SU-DHL-6 (cell line): ENCODE results near the gene FOXK1.
"Not testable (repeated sequence)": the region's sequence is repeated elsewhere in the genome, so short reads cannot be mapped to it uniquely, and the experiment has no call there.

Experiments used
- H2AFZ ChIP-seq: fragments of 200-600 bp; sonication (generic); 2 replicates; pipeline ENCODE4 v1.6.1; 2014; ENCODE audit warnings: low read depth, mild to moderate bottlenecking, moderate library complexity, mixed read lengths, antibody characterized with exemption, low read length; ENCODE audit not compliant: severe bottlenecking
- H3F3A ChIP-seq: fragments of 200-600 bp; shearing (Covaris generic); 2 replicates; pipeline ENCODE4 v1.6.0; 2016; ENCODE audit warnings: antibody characterized with exemption, mild to moderate bottlenecking; ENCODE audit not compliant: insufficient read depth
- H3K27ac ChIP-seq: fragments of 200-600 bp; sonication (generic); 2 replicates; pipeline ENCODE4 v1.5.1; 2016; ENCODE audit warnings: low read depth, mild to moderate bottlenecking, low read length, moderate library complexity, mixed read lengths
- H3K27me3 ChIP-seq: fragments of 200-600 bp; sonication (generic), shearing (Covaris generic); 2 replicates; pipeline ENCODE4 v1.6.0; 2014; ENCODE audit warnings: mild to moderate bottlenecking, low read length
- H3K36me3 ChIP-seq: fragments of 200-600 bp; sonication (generic); 2 replicates; pipeline ENCODE4 v1.6.1; 2014; ENCODE audit warnings: mild to moderate bottlenecking, low read length, mixed read lengths
- H3K4me2 ChIP-seq: fragments of 300-600, 200-600 bp; shearing (Covaris generic), sonication (generic); 2 replicates; pipeline ENCODE4 v1.6.0; 2014; ENCODE audit warnings: low read length, low read depth, mild to moderate bottlenecking; ENCODE audit not compliant: poor library complexity, severe bottlenecking
- H3K4me3 ChIP-seq: fragments of 200-600 bp; sonication (generic); 2 replicates; pipeline ENCODE4 v1.5.1; 2014; ENCODE audit warnings: antibody characterized with exemption, low read length, mild to moderate bottlenecking, mixed read lengths; ENCODE audit not compliant: insufficient read depth, poor library complexity, severe bottlenecking
- H3K79me2 ChIP-seq: fragments of 200-600 bp; sonication (generic); 2 replicates; pipeline ENCODE4 v1.6.1; 2014; ENCODE audit warnings: mild to moderate bottlenecking, low read length, moderate library complexity; ENCODE audit not compliant: insufficient read depth
- H3K9ac ChIP-seq: fragments of 200-600 bp; sonication (generic); 2 replicates; pipeline ENCODE4 v1.7.0; 2014; ENCODE audit warnings: mild to moderate bottlenecking, low read length
- H3K9me2 ChIP-seq: fragments of 200-600 bp; sonication (generic); replicated peaks from 2 replicates; pipeline ENCODE4 v1.6.1; 2014; ENCODE audit warnings: low read length; ENCODE audit not compliant: insufficient read depth
- H3K9me3 ChIP-seq: fragments of 200-600 bp; sonication (generic); 2 replicates; pipeline ENCODE4 v1.6.1; 2014; ENCODE audit warnings: low read length, mixed read lengths; ENCODE audit not compliant: insufficient read depth
- H4K20me1 ChIP-seq: fragments of 200-600 bp; sonication (generic); 2 replicates; pipeline ENCODE4 v1.6.1; 2014; ENCODE audit warnings: low read depth, mild to moderate bottlenecking, antibody characterized with exemption, low read length, moderate library complexity, mixed read lengths
- CTCF ChIP-seq: fragments of 200-600 bp; sonication (generic); IDR thresholded peaks from one replicate; pipeline ENCODE4 v1.5.1; 2017; ENCODE audit warnings: antibody characterized with exemption, mild to moderate bottlenecking, low read length, moderate library complexity; ENCODE audit not compliant: insufficient read depth, poor library complexity, severe bottlenecking
- EZH2phosphoT487 ChIP-seq: fragments of 200-600 bp; sonication (generic), shearing (Covaris generic); conservative IDR thresholded peaks from 2 replicates; pipeline ENCODE4 v1.6.1; 2018; ENCODE audit warnings: mild to moderate bottlenecking, antibody characterized with exemption, low read length, moderate library complexity, mixed read lengths

The FOXK1 gene

DNA sequence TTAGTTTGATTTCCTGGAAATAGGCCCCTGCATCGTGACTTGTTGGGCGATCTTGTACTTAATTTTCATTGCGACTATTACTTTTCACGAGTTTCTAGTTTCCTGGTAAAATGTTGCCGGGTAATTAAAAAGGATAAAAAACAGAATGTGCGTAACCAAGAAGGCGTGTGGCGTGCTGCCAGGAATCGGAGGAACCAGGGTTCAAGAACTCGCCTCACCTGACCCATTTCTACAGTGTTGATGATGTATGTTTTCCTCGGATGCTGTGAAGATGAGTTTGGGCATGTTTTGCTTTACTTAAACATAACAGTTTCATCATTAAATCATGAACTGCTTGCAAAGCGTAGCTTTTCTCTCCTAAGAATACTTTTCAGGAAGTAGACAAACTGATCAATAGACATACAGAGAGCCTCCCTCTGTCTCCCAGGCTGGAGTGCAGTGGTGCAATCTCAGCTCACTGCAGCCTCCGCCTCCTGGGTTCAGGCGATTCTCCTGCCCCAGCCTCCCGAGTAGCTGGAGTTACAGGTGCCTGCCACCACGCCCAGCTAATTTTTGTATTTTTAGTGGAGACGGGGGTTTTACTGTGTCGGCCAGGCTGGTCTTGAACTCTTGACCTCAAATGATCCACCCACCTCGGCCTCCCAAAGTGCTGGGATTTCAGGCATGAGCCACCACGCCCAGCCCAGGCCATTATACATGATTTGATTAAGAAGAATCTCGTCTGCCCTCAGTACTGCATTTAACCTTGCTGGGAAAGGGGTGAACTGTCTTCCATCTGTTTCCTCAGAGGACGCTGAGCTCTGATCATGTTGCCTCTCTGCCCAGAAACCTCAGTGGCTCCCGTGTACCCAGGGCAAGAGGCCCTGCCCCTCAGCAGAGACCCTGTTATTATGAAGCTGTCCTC, 9.1 kb downstream of the FOXK1 start:
- Histone ChIP-seq H3K36me3 (no peaks in the 10 kb centered on the region), H2AFZ (no peak overlapping the region), H3K27ac (no peak overlapping the region), H3F3A (no peaks in the 10 kb centered on the region), H3K4me3 (no peak overlapping the region), H4K20me1 (peaks cover 8% of the 10 kb centered on the region; the same call in 1 of the 2 replicates), H3K27me3 (no peaks in the 10 kb centered on the region), H3K9me3 (no peaks in the 10 kb centered on the region), H3K9me2 (no peaks in the 10 kb centered on the region), H3K79me2 (peaks cover 97% of the 10 kb centered on the region), H3K4me2 (no peak overlapping the region), H3K9ac (no peak overlapping the region)
- TF ChIP-seq CTCF (no peak), EZH2phosphoT487 (no peak)

DNA sequence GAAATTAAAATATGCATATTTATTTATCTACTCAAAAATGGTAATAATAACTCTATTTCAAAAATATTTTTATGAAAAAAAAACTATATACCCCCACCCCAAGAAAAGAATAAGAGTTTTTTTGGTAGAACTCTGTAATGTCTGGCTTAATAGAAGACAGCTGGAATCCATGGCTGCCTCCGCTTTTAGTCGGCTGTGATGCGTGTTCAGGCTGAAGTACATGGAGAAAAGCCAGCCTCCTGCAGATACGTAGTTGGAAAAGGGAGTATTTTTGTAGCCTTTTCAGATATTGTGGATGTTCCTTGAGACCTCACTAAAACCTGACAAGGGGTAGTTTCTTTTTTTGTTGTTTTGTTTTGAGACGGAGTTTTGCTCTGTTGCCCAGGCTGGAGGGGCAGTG, 10.0 kb downstream of the FOXK1 start:
- Histone ChIP-seq H2AFZ (no peak overlapping the region), H3K4me2 (no peak overlapping the region), H3K27me3 (no peaks in the 10 kb centered on the region), H3K9ac (no peak overlapping the region), H3K4me3 (no peak overlapping the region), H3K9me2 (no peaks in the 10 kb centered on the region), H3K79me2 (peaks cover 97% of the 10 kb centered on the region), H3F3A (no peaks in the 10 kb centered on the region), H3K9me3 (no peaks in the 10 kb centered on the region), H3K27ac (no peak overlapping the region), H3K36me3 (no peaks in the 10 kb centered on the region), H4K20me1 (peaks cover 8% of the 10 kb centered on the region; the same call in 1 of the 2 replicates)
- no peak for TF ChIP-seq CTCF
- no peak for TF ChIP-seq EZH2phosphoT487

DNA sequence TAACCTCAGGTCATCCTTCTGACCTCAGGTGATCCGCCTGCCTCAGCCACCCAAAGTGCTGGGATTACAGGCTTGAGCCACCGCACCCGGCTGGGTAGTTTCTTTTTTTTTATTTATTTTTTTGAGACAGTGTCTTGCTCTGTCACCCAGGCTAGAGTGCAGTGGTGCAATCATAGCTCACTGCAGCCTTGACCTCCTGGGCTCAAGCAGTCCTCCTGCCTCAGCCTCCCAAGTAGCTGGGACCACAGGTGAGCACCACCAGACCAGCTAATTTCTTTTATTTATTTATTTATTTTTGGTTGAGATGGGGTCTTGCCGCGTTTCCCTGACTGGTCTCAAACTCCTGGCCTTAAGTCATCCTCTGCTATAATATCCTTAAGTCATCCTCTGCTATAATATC, 10.5 kb downstream of the FOXK1 start:
- not testable (repeated sequence) for H3K27me3 ChIP-seq, H3K36me3 ChIP-seq, H4K20me1 ChIP-seq, H3K4me2 ChIP-seq, H3K4me3 ChIP-seq, H3F3A ChIP-seq, H2AFZ ChIP-seq, H3K9ac ChIP-seq, H3K9me3 ChIP-seq, H3K27ac ChIP-seq, H3K9me2 ChIP-seq
- H3K79me2 ChIP-seq = peaks cover 96% of the 10 kb centered on the region

DNA sequence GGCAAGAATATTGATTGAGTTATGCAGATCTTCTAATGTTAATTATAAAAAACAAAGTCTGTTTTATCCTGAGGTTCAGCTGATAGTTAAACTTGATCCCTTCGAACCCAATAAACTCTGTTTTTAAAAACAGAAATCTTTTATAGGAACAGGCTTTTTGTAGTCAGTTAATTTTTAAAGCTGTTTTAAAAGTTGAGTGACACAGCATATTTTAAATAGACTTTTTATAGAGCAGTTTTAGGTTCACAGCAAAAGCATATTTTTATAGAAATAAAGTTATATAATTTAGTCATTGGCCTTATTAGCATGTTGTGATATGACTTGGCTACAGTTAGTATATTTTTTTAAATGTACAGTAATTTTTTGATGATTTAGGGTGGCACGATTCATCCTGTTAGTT, 11.1 kb downstream of the FOXK1 start:
- Histone ChIP-seq H3F3A (no peaks in the 10 kb centered on the region), H3K36me3 (no peaks in the 10 kb centered on the region), H3K9me2 (no peaks in the 10 kb centered on the region), H3K27me3 (no peaks in the 10 kb centered on the region), H2AFZ (no peak overlapping the region), H3K4me2 (no peak overlapping the region), H3K4me3 (no peak overlapping the region), H4K20me1 (peaks cover 8% of the 10 kb centered on the region; the same call in 1 of the 2 replicates), H3K9ac (no peak overlapping the region), H3K27ac (no peak overlapping the region), H3K79me2 (peaks cover 94% of the 10 kb centered on the region), H3K9me3 (no peaks in the 10 kb centered on the region)
- TF ChIP-seq EZH2phosphoT487 (no peak), CTCF (no peak)
